HG03060 (cell line): Measurements from ENCODE around the gene FAM151A.
"Not testable (repeated sequence)": the region's sequence is repeated elsewhere in the genome, so short reads cannot be mapped to it uniquely, and the experiment has no call there.

Experiments
- ATAC-seq: cut with Tn5 transposase; IDR thresholded peaks from one replicate; pipeline ENCODE4 v1.9.1; 2021; ENCODE audit warnings: low read depth, moderate number of reproducible peaks; ENCODE audit not compliant: unreplicated experiment

The FAM151A gene

GRCh38 chr1:54636461-54637446 lies 13.4 kb upstream of the FAM151A start:
- ATAC-seq: not testable (repeated sequence)

GRCh38 chr1:54635804-54636203 lies 12.5 kb upstream of the FAM151A start:
- not testable (repeated sequence) for ATAC-seq

GRCh38 chr1:54627196-54627595 lies 3.9 kb upstream of the FAM151A start:
- no peak for ATAC-seq

GRCh38 chr1:54624466-54625464 lies 1.4 kb upstream of the FAM151A start:
- no peak for ATAC-seq

- ATAC-seq: no peak
Observed at GRCh38 chr1:54619749-54620148, 3.6 kb downstream of the FAM151A start.

- ATAC-seq: no peak
Observed at GRCh38 chr1:54615531-54616279, 7.6 kb downstream of the FAM151A start.

GRCh38 chr1:54614563-54614962 lies 8.8 kb downstream of the FAM151A start:
- ATAC-seq: no peak

GRCh38 chr1:54614024-54614423 lies 9.3 kb downstream of the FAM151A start:
- no peak for ATAC-seq

- no peak for ATAC-seq
Observed at GRCh38 chr1:54611621-54612020, 11.7 kb downstream of the FAM151A start.

- ATAC-seq: no peak
Observed at GRCh38 chr1:54610601-54611580, 12.4 kb downstream of the FAM151A start.

- ATAC-seq: no peak
Observed at GRCh38 chr1:54610048-54610447, 13.3 kb downstream of the FAM151A start.

- no peak for ATAC-seq
Observed at GRCh38 chr1:54609301-54609921, 13.9 kb downstream of the FAM151A start.

- no peak for ATAC-seq
Observed at GRCh38 chr1:54608566-54609230, 14.6 kb downstream of the FAM151A start.

GRCh38 chr1:54607821-54608565 lies 15.3 kb downstream of the FAM151A start:
- no peak for ATAC-seq

GRCh38 chr1:54606990-54607325 lies 16.4 kb downstream of the FAM151A start:
- no peak for ATAC-seq

- ATAC-seq: no peak
Observed at GRCh38 chr1:54606096-54606989, 17.0 kb downstream of the FAM151A start.
